ENCODE data around the gene PPEF2.
"Not testable (repeated sequence)": the region's sequence is repeated elsewhere in the genome, so short reads cannot be mapped to it uniquely, and the experiment has no call there.

PPEF2 gene

DNA sequence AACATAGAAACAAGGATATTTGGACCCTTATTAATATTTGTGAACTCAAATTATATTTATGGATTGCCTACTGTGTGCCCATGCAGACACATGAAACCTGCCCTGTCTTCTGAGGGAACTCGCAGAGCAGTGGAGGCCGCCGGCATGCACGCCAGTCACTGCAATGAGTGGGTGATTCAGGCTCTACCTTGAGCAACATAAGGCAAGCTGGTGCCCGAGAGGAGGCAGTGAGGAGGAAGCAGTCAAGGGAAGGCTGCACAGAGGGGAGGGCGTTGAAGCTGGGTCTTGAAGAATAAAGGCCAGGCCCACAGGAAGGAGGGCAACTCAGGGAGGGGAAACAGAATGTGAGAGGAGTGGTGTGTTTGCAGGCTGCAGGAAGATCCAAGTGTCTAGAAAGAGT is 52.8 kb downstream of the PPEF2 start:
- Histone ChIP-seq H3K27ac (no peak overlapping the region), H3K4me3 (no peak overlapping the region)
- TF ChIP-seq, protein P1, sequence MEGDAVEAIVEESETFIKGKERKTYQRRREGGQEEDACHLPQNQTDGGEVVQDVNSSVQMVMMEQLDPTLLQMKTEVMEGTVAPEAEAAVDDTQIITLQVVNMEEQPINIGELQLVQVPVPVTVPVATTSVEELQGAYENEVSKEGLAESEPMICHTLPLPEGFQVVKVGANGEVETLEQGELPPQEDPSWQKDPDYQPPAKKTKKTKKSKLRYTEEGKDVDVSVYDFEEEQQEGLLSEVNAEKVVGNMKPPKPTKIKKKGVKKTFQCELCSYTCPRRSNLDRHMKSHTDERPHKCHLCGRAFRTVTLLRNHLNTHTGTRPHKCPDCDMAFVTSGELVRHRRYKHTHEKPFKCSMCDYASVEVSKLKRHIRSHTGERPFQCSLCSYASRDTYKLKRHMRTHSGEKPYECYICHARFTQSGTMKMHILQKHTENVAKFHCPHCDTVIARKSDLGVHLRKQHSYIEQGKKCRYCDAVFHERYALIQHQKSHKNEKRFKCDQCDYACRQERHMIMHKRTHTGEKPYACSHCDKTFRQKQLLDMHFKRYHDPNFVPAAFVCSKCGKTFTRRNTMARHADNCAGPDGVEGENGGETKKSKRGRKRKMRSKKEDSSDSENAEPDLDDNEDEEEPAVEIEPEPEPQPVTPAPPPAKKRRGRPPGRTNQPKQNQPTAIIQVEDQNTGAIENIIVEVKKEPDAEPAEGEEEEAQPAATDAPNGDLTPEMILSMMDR (IDR thresholded peaks at IDR 0.05), result no peak
- no peak for DNase-seq (ENCODE audit: low spot score)

DNA sequence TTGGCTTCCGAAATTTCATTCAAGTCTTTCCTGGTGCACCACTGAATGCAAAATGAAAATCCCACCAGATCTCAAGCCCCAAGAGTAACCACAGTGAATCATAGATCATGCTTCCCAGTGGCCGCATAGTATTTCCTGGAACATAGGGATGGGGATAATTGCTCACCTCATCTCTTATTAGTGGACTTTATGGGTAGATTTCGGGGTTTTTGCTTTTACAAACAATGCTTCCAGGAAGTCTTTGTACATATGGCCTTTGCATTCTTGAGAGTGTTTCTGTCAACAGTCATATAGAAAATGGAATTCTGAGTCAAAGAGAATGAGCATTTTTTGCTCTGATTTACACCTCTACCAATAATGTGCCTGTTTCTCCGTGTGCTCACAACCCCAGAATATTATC is 53.4 kb downstream of the PPEF2 start:
- TF ChIP-seq, protein P1 (IDR thresholded peaks at IDR 0.05), result no peak
- Histone ChIP-seq H3K4me3 (no peak overlapping the region), H3K27ac (no peak overlapping the region)
- DNase-seq (ENCODE audit: low spot score), result no peak

DNA sequence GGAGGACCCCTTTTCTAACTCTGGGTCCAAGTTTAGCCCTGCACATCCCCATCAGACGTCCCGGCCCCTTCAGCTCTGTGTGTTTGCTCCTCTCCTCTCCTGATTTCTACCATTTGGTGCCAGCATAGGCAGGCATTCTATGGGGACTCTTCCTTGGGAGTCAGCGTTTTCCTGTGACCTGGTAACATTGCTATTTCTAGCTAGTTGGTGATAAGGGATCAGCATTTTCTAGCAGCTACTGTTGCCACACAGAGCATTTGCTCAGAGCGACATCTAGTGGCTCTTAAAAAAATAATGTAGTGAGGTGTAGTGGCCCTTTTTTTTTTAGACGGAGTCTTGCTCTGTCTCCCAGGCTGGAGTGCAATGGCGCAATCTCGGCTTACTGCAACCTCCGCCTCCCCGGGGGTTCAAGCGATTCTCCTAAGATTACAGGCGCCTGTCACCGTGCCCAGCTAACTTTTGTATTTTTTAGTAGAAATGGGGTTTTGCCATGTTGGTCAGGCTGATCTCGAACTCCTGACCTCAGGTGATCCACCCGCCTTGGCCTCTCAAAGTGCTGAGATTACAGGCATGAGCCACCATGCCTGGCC is 54.0 kb downstream of the PPEF2 start:
- H3K27ac ChIP-seq; DNase-seq (ENCODE audit: low spot score): not testable (repeated sequence)

DNA sequence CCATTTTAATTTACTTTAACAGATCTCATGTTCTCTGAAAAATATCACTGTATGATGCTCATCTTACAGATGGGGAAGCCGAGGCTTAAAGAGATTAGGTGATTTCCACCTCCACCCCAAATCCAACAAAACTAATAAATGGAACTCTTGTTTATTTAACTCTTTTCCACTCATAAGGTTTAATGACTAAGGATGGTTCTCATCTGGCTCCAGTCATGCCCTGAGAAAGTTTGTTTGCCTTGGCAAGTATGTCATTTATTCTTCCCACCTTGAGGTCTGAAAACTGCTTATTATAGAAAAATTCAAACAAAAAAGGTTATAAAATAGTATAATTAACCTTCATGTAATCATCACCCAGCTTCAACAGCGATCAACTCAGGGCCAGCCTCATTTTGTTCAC is 56.3 kb downstream of the PPEF2 start:
- H3K4me3 ChIP-seq, result no peak overlapping the region
- no peak for DNase-seq (ENCODE audit: low spot score)
- H3K27ac ChIP-seq, result no peak overlapping the region
- TF ChIP-seq, protein P1 (IDR thresholded peaks at IDR 0.05), result no peak

More for the DNA sequence above, 54.0 kb downstream of the PPEF2 start:
- H3K4me3 ChIP-seq, result not testable (repeated sequence)
- TF ChIP-seq, protein P1 (IDR thresholded peaks at IDR 0.05), result peak; percentile 55

DNA sequence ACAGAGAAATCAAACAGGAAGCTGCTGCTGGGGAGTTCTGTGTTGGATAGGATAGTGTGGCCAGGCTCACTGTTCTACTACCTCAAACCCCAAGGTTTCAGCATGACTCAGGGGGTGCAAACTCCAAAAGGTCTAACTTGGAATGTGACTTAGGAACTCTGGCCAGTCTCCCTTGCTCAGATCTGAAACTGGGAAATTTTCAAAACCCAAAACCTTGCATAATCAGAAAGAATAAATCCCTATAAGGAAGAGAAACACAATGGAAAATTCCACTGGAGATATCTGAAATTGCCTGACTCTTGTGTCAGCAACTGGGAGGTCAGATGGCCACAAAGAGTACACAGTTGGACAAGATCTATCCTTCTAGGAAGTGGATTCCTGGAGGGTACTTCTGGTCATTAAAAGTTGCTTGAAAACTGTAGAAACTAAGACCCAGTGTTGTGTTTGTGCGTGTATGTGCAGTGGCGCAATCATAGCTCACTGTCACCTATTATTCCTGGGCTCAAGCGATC is 58.0 kb downstream of the PPEF2 start:
- Histone ChIP-seq H3K27ac (peak overlapping the region; percentile 25 to 60), H3K4me3 (no peak overlapping the region)
- DNase-seq (ENCODE audit: low spot score), result no peak
- TF ChIP-seq, protein P1 (IDR thresholded peaks at IDR 0.05), result no peak

DNA sequence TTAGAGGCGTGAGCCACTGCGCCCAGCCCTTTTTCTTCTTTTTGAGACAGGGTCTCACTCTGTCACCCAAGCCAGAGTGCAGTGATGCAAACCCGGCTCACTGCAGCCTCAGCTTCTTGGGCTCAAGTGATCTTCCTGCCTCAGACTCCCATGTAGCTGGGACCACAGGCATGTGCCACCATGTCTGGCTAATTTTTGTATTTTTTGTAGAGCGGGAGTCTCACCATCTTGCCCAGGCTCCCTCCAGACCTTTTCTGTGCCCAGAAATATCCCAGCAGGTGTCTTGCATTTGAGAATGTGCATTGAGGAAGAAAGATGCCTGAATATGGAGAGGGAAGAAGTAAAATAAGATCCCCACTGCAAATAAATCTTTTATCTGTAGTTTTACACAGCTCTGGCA is 58.7 kb downstream of the PPEF2 start:
- Histone ChIP-seq H3K4me3 (no peak overlapping the region), H3K27ac (peak overlapping the region; percentile 25 to 60)
- TF ChIP-seq, protein P1 (IDR thresholded peaks at IDR 0.05), result no peak
- DNase-seq (ENCODE audit: low spot score), result no peak

All from coronary artery (tissue), 2 donors.